HepG2 (cell line): ENCODE results near the gene GALNT17.

Source experiments
- EZH2 ChIP-seq: conservative IDR thresholded peaks from 2 replicates; pipeline ENCODE4 v1.6.1; 2012; ENCODE audit warnings: mild to moderate bottlenecking, low read depth, low read length, moderate library complexity
- POLR2A ChIP-seq, 2 experiments: IDR thresholded peaks; 2 replicates each; pipeline ENCODE4 v1.6.1; 2011; ENCODE audit warnings: low read depth in 2 of 2, low read length in 2 of 2, mild to moderate bottlenecking in 1 of 2, moderate library complexity in 1 of 2; ENCODE audit not compliant: insufficient read depth in 1 of 2
- ZNF382 ChIP-seq: sonication (generic); formaldehyde crosslinking; IDR thresholded peaks from 2 replicates; pipeline ENCODE4 v1.5.0; 2020; ENCODE audit warnings: missing genetic modification reagents, mild to moderate bottlenecking, borderline replicate concordance
- ZSCAN29 ChIP-seq: sonication (generic); formaldehyde crosslinking; conservative IDR thresholded peaks from 2 replicates; pipeline ENCODE4 v1.4.0; 2020; ENCODE audit warnings: mild to moderate bottlenecking, missing genetic modification reagents
- TF ChIP-seq, protein P1 (sequence below): sonication (generic); formaldehyde crosslinking; IDR thresholded peaks from 2 replicates; pipeline ENCODE4 v1.4.0; 2020; ENCODE audit warnings: mild to moderate bottlenecking, missing genetic modification reagents
- TF ChIP-seq, protein P2 (sequence below): sonication (generic); formaldehyde crosslinking; IDR thresholded peaks from 2 replicates; pipeline ENCODE4 v1.4.0; 2020; ENCODE audit warnings: mild to moderate bottlenecking, missing genetic modification reagents
- TF ChIP-seq, protein P3 (sequence below): sonication (generic); formaldehyde crosslinking; IDR thresholded peaks from 2 replicates; pipeline ENCODE4 v1.5.0; 2020; ENCODE audit warnings: mild to moderate bottlenecking, missing genetic modification reagents, moderate library complexity
- TF ChIP-seq, protein P4 (sequence below): sonication (generic); formaldehyde crosslinking; IDR thresholded peaks from 2 replicates; pipeline ENCODE4 v1.9.0; 2022; ENCODE audit warnings: low read depth, missing genetic modification reagents
- TF ChIP-seq, protein P5 (sequence below): sonication (generic); formaldehyde crosslinking; IDR thresholded peaks from 2 replicates; pipeline ENCODE4 v1.4.0; 2020; ENCODE audit warnings: missing genetic modification reagents
- TF ChIP-seq, protein P6 (sequence below): IDR thresholded peaks from 2 replicates; pipeline ENCODE4 v1.6.1; 2016; ENCODE audit warnings: mild to moderate bottlenecking, missing biosample characterization, missing genetic modification reagents

DNA sequence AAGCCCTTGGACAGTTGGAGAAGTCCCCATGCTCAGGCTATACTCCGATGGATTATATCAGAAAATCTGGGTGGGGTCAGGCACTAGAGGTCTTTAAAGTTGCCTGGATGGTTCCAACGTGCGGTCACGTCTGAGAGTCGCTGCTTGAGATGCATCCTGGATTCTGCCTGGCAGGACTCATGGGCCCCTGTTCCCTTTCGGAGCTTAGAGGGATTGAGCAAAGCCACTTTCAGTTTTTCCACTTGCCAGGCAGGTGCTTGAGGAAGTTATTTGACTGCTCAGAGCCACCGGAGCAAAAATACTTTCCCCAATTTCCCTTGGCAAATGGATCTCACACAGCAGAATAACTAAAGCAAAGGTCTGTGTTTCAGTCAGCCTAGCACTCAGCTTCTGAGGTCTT is 129.1 kb downstream of the GALNT17 start:
- TF ChIP-seq, protein P1, sequence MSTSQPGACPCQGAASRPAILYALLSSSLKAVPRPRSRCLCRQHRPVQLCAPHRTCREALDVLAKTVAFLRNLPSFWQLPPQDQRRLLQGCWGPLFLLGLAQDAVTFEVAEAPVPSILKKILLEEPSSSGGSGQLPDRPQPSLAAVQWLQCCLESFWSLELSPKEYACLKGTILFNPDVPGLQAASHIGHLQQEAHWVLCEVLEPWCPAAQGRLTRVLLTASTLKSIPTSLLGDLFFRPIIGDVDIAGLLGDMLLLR (CRISPR knock-in tag), result no peak
- no peak for TF ChIP-seq ZNF382 (CRISPR knock-in tag)
- TF ChIP-seq, protein P2, sequence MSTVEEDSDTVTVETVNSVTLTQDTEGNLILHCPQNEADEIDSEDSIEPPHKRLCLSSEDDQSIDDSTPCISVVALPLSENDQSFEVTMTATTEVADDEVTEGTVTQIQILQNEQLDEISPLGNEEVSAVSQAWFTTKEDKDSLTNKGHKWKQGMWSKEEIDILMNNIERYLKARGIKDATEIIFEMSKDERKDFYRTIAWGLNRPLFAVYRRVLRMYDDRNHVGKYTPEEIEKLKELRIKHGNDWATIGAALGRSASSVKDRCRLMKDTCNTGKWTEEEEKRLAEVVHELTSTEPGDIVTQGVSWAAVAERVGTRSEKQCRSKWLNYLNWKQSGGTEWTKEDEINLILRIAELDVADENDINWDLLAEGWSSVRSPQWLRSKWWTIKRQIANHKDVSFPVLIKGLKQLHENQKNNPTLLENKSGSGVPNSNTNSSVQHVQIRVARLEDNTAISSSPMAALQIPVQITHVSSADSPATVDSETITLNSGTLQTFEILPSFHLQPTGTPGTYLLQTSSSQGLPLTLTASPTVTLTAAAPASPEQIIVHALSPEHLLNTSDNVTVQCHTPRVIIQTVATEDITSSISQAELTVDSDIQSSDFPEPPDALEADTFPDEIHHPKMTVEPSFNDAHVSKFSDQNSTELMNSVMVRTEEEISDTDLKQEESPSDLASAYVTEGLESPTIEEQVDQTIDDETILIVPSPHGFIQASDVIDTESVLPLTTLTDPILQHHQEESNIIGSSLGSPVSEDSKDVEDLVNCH (CRISPR knock-in tag), result no peak
- TF ChIP-seq, protein P3, sequence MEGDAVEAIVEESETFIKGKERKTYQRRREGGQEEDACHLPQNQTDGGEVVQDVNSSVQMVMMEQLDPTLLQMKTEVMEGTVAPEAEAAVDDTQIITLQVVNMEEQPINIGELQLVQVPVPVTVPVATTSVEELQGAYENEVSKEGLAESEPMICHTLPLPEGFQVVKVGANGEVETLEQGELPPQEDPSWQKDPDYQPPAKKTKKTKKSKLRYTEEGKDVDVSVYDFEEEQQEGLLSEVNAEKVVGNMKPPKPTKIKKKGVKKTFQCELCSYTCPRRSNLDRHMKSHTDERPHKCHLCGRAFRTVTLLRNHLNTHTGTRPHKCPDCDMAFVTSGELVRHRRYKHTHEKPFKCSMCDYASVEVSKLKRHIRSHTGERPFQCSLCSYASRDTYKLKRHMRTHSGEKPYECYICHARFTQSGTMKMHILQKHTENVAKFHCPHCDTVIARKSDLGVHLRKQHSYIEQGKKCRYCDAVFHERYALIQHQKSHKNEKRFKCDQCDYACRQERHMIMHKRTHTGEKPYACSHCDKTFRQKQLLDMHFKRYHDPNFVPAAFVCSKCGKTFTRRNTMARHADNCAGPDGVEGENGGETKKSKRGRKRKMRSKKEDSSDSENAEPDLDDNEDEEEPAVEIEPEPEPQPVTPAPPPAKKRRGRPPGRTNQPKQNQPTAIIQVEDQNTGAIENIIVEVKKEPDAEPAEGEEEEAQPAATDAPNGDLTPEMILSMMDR (CRISPR knock-in tag), result no peak
- TF ChIP-seq POLR2A (IDR thresholded peaks at IDR 0.05; ENCODE audit: insufficient read depth in 1 of 2, low read depth in 2 of 2, low read length in 2 of 2), result no peak
- no peak for TF ChIP-seq ZSCAN29 (CRISPR knock-in tag)
- TF ChIP-seq, protein P4, sequence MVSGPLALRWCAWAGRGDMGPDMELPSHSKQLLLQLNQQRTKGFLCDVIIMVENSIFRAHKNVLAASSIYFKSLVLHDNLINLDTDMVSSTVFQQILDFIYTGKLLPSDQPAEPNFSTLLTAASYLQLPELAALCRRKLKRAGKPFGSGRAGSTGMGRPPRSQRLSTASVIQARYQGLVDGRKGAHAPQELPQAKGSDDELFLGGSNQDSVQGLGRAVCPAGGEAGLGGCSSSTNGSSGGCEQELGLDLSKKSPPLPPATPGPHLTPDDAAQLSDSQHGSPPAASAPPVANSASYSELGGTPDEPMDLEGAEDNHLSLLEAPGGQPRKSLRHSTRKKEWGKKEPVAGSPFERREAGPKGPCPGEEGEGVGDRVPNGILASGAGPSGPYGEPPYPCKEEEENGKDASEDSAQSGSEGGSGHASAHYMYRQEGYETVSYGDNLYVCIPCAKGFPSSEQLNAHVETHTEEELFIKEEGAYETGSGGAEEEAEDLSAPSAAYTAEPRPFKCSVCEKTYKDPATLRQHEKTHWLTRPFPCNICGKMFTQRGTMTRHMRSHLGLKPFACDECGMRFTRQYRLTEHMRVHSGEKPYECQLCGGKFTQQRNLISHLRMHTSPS (CRISPR knock-in tag), result no peak
- TF ChIP-seq, protein P5, sequence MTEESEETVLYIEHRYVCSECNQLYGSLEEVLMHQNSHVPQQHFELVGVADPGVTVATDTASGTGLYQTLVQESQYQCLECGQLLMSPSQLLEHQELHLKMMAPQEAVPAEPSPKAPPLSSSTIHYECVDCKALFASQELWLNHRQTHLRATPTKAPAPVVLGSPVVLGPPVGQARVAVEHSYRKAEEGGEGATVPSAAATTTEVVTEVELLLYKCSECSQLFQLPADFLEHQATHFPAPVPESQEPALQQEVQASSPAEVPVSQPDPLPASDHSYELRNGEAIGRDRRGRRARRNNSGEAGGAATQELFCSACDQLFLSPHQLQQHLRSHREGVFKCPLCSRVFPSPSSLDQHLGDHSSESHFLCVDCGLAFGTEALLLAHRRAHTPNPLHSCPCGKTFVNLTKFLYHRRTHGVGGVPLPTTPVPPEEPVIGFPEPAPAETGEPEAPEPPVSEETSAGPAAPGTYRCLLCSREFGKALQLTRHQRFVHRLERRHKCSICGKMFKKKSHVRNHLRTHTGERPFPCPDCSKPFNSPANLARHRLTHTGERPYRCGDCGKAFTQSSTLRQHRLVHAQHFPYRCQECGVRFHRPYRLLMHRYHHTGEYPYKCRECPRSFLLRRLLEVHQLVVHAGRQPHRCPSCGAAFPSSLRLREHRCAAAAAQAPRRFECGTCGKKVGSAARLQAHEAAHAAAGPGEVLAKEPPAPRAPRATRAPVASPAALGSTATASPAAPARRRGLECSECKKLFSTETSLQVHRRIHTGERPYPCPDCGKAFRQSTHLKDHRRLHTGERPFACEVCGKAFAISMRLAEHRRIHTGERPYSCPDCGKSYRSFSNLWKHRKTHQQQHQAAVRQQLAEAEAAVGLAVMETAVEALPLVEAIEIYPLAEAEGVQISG (CRISPR knock-in tag), result no peak
- TF ChIP-seq EZH2, result no peak
- TF ChIP-seq, protein P6, sequence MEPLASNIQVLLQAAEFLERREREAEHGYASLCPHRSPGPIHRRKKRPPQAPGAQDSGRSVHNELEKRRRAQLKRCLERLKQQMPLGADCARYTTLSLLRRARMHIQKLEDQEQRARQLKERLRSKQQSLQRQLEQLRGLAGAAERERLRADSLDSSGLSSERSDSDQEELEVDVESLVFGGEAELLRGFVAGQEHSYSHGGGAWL (CRISPR knock-in tag), result no peak
